GM12892 (cell line): Measurements from ENCODE around the gene IDUA.

Experiments
- POLR2A ChIP-seq: IDR thresholded peaks from 2 replicates; pipeline ENCODE4 v1.6.1; 2011; ENCODE audit warnings: low read depth, low read length, control low read depth
- POLR2AphosphoS5 ChIP-seq: IDR thresholded peaks from 2 replicates; pipeline ENCODE4 v1.6.1; 2011; ENCODE audit warnings: low read depth, low read length, control low read depth

GRCh38 chr4:1041936-1042330 lies 55.1 kb downstream of the IDUA start:
- TF ChIP-seq POLR2A: no peak
- no peak for TF ChIP-seq POLR2AphosphoS5
